PC-9 (cell line): ENCODE data around the gene F9.

Experiments used
- EZH2 ChIP-seq: fragments of 200-600 bp; sonication (generic); IDR thresholded peaks from 2 replicates; pipeline ENCODE4 v1.8.0; 2017; ENCODE audit warnings: antibody characterized with exemption, low read depth
- TF ChIP-seq, protein P1 (sequence below): fragments of 200-600 bp; sonication (generic); conservative IDR thresholded peaks from 2 replicates; pipeline ENCODE4 v1.6.1; 2017; ENCODE audit warnings: mixed run types, antibody characterized with exemption, mild to moderate bottlenecking, moderate library complexity

DNA sequence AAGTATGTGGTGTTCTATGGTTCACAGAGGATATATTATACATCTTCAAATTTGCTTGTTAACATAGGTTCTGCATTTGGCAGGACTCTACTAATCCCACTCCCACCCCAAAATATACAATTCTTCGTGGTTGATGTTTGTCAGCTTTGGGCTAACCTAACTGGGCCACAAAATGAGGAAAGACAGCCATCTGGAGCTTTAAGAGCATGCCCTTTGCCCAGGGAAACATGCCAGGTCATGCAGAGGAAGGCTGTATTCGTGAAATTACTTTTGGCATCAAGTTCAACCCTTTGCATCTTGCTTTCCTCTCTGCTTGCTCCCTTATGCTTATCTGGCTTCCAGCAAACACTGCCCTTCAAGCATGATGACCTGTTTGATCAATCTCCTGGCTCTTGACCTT is 46.8 kb upstream of the F9 start:
- TF ChIP-seq, protein P1, sequence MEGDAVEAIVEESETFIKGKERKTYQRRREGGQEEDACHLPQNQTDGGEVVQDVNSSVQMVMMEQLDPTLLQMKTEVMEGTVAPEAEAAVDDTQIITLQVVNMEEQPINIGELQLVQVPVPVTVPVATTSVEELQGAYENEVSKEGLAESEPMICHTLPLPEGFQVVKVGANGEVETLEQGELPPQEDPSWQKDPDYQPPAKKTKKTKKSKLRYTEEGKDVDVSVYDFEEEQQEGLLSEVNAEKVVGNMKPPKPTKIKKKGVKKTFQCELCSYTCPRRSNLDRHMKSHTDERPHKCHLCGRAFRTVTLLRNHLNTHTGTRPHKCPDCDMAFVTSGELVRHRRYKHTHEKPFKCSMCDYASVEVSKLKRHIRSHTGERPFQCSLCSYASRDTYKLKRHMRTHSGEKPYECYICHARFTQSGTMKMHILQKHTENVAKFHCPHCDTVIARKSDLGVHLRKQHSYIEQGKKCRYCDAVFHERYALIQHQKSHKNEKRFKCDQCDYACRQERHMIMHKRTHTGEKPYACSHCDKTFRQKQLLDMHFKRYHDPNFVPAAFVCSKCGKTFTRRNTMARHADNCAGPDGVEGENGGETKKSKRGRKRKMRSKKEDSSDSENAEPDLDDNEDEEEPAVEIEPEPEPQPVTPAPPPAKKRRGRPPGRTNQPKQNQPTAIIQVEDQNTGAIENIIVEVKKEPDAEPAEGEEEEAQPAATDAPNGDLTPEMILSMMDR, result no peak
- no peak for TF ChIP-seq EZH2
